LNCaP clone FGC (cell line): Measurements from ENCODE around the gene FILIP1L.

Experiments
- DNase-seq: peaks from one replicate; pipeline ENCODE4 v3.0.0-alpha.2; 2011; ENCODE audit warnings: low read depth
- H3K4me3 ChIP-seq: 2 replicates; pipeline ENCODE4 v1.5.1; 2011; ENCODE audit warnings: mild to moderate bottlenecking, low read depth, low read length, control low read depth
- TF ChIP-seq, protein P1 (sequence below): IDR thresholded peaks from 2 replicates; pipeline ENCODE4 v1.5.1; 2012; ENCODE audit warnings: mild to moderate bottlenecking; ENCODE audit not compliant: control insufficient read depth, insufficient read depth; ENCODE audit errors: extremely low read depth

The FILIP1L gene

DNA sequence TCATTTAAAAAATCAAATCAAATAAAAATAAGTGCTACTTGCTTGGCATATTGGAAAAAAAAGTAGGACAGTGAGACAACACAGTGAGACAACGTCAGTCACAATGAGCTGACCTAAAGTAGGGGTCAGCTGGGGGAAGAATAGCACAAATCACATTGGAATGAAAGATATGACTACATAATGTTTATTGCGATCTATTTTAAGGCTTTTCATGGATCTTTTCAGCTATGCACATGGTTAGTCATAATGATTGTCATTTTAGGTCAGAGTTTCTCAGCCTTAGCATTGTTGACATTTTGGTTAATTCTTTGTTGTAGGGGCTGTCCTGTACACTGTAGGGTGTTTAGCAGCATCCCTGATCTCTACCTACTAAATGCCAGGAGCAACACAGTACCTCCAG lies 252.1 kb downstream of the FILIP1L start:
- TF ChIP-seq, protein P1, sequence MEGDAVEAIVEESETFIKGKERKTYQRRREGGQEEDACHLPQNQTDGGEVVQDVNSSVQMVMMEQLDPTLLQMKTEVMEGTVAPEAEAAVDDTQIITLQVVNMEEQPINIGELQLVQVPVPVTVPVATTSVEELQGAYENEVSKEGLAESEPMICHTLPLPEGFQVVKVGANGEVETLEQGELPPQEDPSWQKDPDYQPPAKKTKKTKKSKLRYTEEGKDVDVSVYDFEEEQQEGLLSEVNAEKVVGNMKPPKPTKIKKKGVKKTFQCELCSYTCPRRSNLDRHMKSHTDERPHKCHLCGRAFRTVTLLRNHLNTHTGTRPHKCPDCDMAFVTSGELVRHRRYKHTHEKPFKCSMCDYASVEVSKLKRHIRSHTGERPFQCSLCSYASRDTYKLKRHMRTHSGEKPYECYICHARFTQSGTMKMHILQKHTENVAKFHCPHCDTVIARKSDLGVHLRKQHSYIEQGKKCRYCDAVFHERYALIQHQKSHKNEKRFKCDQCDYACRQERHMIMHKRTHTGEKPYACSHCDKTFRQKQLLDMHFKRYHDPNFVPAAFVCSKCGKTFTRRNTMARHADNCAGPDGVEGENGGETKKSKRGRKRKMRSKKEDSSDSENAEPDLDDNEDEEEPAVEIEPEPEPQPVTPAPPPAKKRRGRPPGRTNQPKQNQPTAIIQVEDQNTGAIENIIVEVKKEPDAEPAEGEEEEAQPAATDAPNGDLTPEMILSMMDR: no peak
- no peak for DNase-seq

DNA sequence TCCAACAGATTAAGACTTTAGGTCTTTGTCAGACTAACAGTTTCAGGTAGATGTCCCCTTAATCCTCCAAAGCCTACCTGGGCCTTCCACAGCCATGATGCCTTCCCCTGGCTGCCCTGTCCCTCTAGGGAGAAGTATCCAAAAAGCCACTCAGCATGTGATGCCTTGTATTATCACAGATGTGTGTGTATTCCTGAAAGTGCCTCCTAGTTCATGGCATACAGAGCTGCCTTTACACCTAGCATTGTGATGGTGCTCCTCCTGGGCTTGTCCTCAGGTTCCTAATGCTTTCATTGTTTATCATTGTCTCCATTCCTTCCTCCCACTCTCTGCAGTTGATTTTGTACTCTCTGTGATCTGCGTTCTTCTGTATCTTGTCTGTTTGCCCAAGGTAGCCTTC lies 253.1 kb downstream of the FILIP1L start:
- TF ChIP-seq, protein P1: no peak
- DNase-seq: no peak
- H3K4me3 ChIP-seq: no peak overlapping the region

More for the DNA sequence above, 252.1 kb downstream of the FILIP1L start:
- H3K4me3 ChIP-seq: no peak overlapping the region

DNA sequence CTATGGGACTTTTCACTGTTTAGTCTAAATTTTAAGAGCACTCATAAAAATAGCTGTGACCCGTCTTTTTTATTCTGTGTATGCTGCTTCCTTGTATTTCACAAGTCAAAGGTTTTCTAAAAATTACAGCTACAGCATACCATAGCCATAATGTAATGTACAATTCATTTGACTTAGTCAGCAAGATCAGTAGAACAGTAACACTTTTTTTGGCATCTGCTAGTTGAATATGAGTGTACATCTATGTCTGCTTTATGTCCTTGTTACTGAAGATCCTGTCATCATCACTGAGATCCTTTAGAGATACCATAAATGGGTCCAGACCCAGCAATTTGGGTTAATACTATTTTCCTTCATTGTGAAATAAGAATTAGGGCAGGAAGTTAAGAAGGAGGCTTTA lies 254.5 kb downstream of the FILIP1L start:
- DNase-seq: no peak
- TF ChIP-seq, protein P1: no peak

DNA sequence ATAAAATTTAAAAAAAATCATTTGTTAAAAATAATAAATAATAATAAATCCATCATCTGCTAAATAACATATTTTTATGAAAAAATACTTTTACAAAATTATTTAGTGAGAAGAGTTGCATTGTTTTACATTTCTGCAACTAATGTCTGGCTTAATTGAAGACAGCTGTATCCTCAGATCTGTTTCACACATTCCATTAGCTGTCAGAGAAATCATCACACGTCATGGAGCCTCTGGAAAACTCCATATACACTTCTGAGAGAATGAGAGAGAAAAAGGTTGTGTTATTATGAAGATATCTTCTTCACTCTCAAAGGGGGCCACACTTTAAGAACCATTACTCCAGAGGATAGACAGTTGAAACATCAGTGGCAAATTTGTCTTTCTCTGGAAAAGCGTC lies 255.8 kb downstream of the FILIP1L start:
- TF ChIP-seq, protein P1: no peak
- H3K4me3 ChIP-seq: no peak overlapping the region

More for the DNA sequence above, 254.5 kb downstream of the FILIP1L start:
- H3K4me3 ChIP-seq: no peak overlapping the region

DNA sequence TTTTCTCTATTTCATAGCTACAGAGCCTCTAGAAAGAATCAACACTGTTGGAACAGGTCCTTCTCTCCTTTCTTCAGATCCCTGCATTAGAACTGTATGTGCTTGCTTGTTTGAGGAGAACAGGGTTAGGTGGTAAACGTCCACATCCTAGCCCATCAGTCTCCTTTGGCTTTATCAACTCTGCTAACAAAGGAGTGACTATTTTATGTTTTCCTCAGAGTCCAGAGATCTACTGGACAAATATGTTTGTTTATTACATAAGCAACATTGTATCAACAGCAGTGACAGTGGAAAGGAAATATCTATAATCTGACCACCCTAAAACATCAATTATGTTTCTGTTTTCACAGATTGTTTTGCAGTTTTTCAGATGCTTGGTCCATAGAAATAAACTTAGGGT lies 257.0 kb downstream of the FILIP1L start:
- DNase-seq: peak; percentile 74
- no peak overlapping the region for H3K4me3 ChIP-seq
- TF ChIP-seq, protein P1: no peak

More for the DNA sequence above, 255.8 kb downstream of the FILIP1L start:
- no peak for DNase-seq

DNA sequence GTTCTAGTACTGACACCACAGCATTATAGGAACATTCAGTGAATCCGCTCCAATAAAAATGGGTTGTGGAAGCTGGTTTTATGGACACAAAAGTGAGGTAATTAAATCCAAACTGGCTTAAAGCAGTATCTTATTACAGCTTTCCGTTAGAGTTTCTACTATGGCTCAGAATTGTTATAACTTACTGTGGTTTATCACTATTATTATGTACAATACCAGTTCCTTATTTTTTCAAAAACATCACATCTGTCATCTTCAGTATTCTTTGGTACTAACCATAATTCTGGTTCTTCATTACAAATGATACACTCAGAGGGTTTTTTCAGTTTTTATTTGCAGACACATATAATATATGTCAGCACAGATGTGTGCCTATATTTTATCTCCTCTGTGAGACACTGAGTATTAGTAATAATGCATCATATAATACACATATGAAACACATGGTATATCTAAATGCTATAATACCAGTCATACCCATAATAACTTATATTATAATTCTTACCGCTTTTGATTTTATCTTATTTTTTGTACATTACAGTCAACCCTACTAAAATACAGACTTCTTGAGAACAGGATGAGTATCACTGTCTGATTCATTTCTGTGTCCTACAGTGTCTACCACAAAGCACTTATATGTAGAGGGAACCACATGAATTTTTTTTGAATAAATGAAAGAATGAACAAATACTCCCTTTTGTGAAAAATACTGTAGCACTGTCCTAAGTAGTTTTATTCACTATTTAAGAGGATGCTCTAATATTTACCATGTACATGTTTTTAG lies 257.7 kb downstream of the FILIP1L start:
- no peak for DNase-seq
- H3K4me3 ChIP-seq: no peak overlapping the region
- TF ChIP-seq, protein P1: no peak

DNA sequence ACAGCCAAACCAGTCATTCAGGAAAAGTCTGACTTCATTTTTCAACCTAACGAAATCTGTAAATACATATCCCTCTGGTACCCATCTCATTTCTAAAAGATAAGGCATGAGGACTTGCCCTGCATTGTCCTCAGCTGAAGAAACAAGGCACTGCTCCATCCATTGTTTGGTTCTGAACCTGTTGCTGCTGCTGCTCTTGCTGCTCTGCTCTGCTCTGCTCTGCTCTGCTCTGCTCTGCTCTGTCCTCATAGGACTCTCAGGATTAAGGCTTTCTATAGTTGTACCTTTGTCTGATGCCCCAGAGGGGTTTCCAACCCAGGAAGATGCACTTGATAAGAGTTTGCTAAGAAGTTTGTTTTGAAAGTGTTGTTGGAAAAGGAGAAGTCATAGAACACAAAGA lies 258.4 kb downstream of the FILIP1L start:
- no peak overlapping the region for H3K4me3 ChIP-seq
- TF ChIP-seq, protein P1: no peak
- no peak for DNase-seq
